H1 (cell line): ENCODE data around the gene PRKAR1B. TPM values are rescaled to one million over a fixed set of nuclear protein-coding genes. Genes with fewer than 3 reads are reported as not detected.

Source experiments
- CTCF ChIA-PET: fragments of 300-600 bp; sonication (Branson Sonifier 250); formaldehyde crosslinking; loops from one replicate; lab custom pipeline; 2021; ENCODE audit not compliant: partially characterized antibody; lab: Charles Lee
- POLR2A ChIA-PET: fragments of 300-600 bp; sonication (Branson Sonifier 250); formaldehyde crosslinking; loops from one replicate; lab custom pipeline; 2021; ENCODE audit warnings: inconsistent platforms; ENCODE audit not compliant: partially characterized antibody; lab: Charles Lee
- DNase-seq, 2 experiments: peaks; one replicate each; pipeline versions ENCODE4 v3.0.0 to v3.0.0-alpha.2; 2010 to 2022; ENCODE audit warnings: low spot score in 2 of 2, low read depth in 1 of 2, mixed read lengths in 1 of 2
- FAIRE-seq: peaks from 2 replicates; lab custom pipeline; 2011; peaks lifted over from hg19 to GRCh38; lab: Jason Lieb, UNC
- H2AFZ ChIP-seq: 2 replicates; pipeline ENCODE4 v1.8.1; 2012; ENCODE audit warnings: low read length, inconsistent platforms
- H2AK5ac ChIP-seq: 2 replicates; pipeline ENCODE4 v1.6.1; 2013; ENCODE audit warnings: low read depth, low read length
- H2BK120ac ChIP-seq: replicated peaks from 2 replicates; pipeline ENCODE3; 2013; ENCODE audit warnings: low read depth, low read length, inconsistent platforms
- H2BK12ac ChIP-seq: 2 replicates; pipeline ENCODE4 v1.6.1; 2013; ENCODE audit warnings: low read depth, low read length
- H2BK15ac ChIP-seq: 2 replicates; pipeline ENCODE4 v1.6.1; 2013; ENCODE audit warnings: low read length
- H2BK20ac ChIP-seq: 2 replicates; pipeline ENCODE4 v1.6.1; 2013; ENCODE audit warnings: low read length
- H2BK5ac ChIP-seq: 2 replicates; pipeline ENCODE4 v1.6.1; 2013; ENCODE audit warnings: low read depth, low read length
- H3K14ac ChIP-seq: 2 replicates; pipeline ENCODE4 v1.6.1; 2013; ENCODE audit warnings: inconsistent platforms; ENCODE audit not compliant: insufficient read length
- H3K18ac ChIP-seq: 2 replicates; pipeline ENCODE4 v1.6.1; 2013; ENCODE audit warnings: low read length; ENCODE audit errors: extremely low read depth
- H3K23ac ChIP-seq: 2 replicates; pipeline ENCODE4 v1.6.1; 2013; ENCODE audit warnings: inconsistent platforms; ENCODE audit not compliant: insufficient read length
- H3K23me2 ChIP-seq: 2 replicates; pipeline ENCODE4 v1.6.1; 2013; ENCODE audit warnings: low read depth, low read length
- H3K27ac ChIP-seq: 2 replicates; pipeline ENCODE4 v1.6.1; 2011; ENCODE audit warnings: low read depth, low read length, inconsistent platforms
- H3K27me3 ChIP-seq, 4 experiments: replicated peaks in 1 of 4; 1 replicate in 1 of 4; 2 replicates in 3 of 4; pipeline versions ENCODE4 v1.6.1 to v1.8.1; 2011 to 2013; ENCODE audit warnings: low read length in 3 of 4, mild to moderate bottlenecking in 3 of 4, inconsistent platforms in 2 of 4, mixed read lengths in 2 of 4, moderate library complexity in 1 of 4; ENCODE audit not compliant: control insufficient read depth in 3 of 4, insufficient read depth in 3 of 4; ENCODE audit errors: extremely low read depth in 1 of 4
- H3K36me3 ChIP-seq, 4 experiments: 2 replicates each; pipeline versions ENCODE4 v1.6.1 to v1.8.1; 2011 to 2013; ENCODE audit warnings: mild to moderate bottlenecking in 4 of 4, low read length in 3 of 4, moderate library complexity in 2 of 4, control low read depth in 1 of 4, inconsistent platforms in 1 of 4; ENCODE audit not compliant: insufficient read depth in 4 of 4, control insufficient read depth in 2 of 4
- H3K4ac ChIP-seq: replicated peaks from 2 replicates; pipeline ENCODE3; 2013; ENCODE audit warnings: low read length, low read depth, mixed read lengths, inconsistent platforms; ENCODE audit not compliant: insufficient read length
- H3K4me1 ChIP-seq, 4 experiments: replicated peaks in 1 of 4; 1 replicate in 1 of 4; 2 replicates in 3 of 4; pipeline versions ENCODE4 v1.6.1 to v1.8.1; 2011 to 2013; ENCODE audit warnings: low read length in 3 of 4, inconsistent platforms in 2 of 4, mixed read lengths in 1 of 4; ENCODE audit not compliant: insufficient read depth in 4 of 4, control insufficient read depth in 3 of 4
- H3K4me2 ChIP-seq, 2 experiments: 2 replicates each; pipeline versions ENCODE4 v1.6.1 to v1.8.1; 2011 to 2013; ENCODE audit warnings: low read depth in 2 of 2, low read length in 2 of 2, control low read depth in 1 of 2, inconsistent platforms in 1 of 2, mild to moderate bottlenecking in 1 of 2; ENCODE audit not compliant: insufficient read depth in 1 of 2
- H3K4me3 ChIP-seq, 4 experiments: fragments of 200-600, 300-600 bp in 1 of 4; sonication (generic), shearing (Covaris generic), sonication (Bioruptor Twin) in 1 of 4; 2 replicates each; pipeline versions ENCODE4 v1.5.1 to v1.8.1; 2011 to 2016; ENCODE audit warnings: low read length in 4 of 4, low read depth in 3 of 4, control low read depth in 2 of 4, inconsistent platforms in 2 of 4, mild to moderate bottlenecking in 2 of 4, mixed read lengths in 1 of 4, moderate library complexity in 1 of 4; ENCODE audit not compliant: insufficient read depth in 2 of 4; ENCODE audit errors: extremely low read depth in 1 of 4
- H3K56ac ChIP-seq: replicated peaks from 2 replicates; pipeline ENCODE3; 2013; ENCODE audit warnings: low read depth, mild to moderate bottlenecking, mixed read lengths, low read length, inconsistent platforms; ENCODE audit not compliant: insufficient read length
- H3K79me1 ChIP-seq: 2 replicates; pipeline ENCODE4 v1.6.1; 2013; ENCODE audit warnings: low read depth, low read length, control low read depth
- H3K79me2 ChIP-seq, 2 experiments: 2 replicates each; pipeline versions ENCODE4 v1.6.1 to v1.8.1; 2012 to 2013; ENCODE audit warnings: low read length in 2 of 2, mild to moderate bottlenecking in 2 of 2, inconsistent platforms in 1 of 2; ENCODE audit not compliant: insufficient read depth in 2 of 2, control insufficient read depth in 1 of 2
- H3K9ac ChIP-seq, 4 experiments: replicated peaks in 1 of 4; 1 replicate in 1 of 4; 2 replicates in 3 of 4; pipeline versions ENCODE4 v1.6.1 to v1.8.1; 2011 to 2013; ENCODE audit warnings: low read depth in 3 of 4, low read length in 3 of 4, control low read depth in 2 of 4, mild to moderate bottlenecking in 2 of 4, moderate library complexity in 2 of 4, inconsistent platforms in 1 of 4; ENCODE audit errors: extremely low read depth in 1 of 4
- H3K9me3 ChIP-seq, 2 experiments: 2 replicates each; pipeline versions ENCODE4 v1.6.1 to v1.8.1; 2012 to 2013; ENCODE audit warnings: mild to moderate bottlenecking in 2 of 2, moderate library complexity in 2 of 2, control low read depth in 1 of 2, inconsistent platforms in 1 of 2, low read depth in 1 of 2, low read length in 1 of 2, mixed read lengths in 1 of 2; ENCODE audit not compliant: insufficient read depth in 2 of 2
- H4K20me1 ChIP-seq, 2 experiments: replicated peaks in 1 of 2; 2 replicates each; pipeline versions ENCODE3 to v1.8.1; 2011 to 2013; ENCODE audit warnings: inconsistent platforms in 2 of 2, low read length in 2 of 2, mild to moderate bottlenecking in 1 of 2; ENCODE audit not compliant: insufficient read depth in 2 of 2, control insufficient read depth in 1 of 2
- H4K5ac ChIP-seq: 2 replicates; pipeline ENCODE4 v1.6.1; 2013; ENCODE audit warnings: low read length, low read depth, mixed read lengths, inconsistent platforms; ENCODE audit not compliant: insufficient read length
- H4K8ac ChIP-seq: 2 replicates; pipeline ENCODE4 v1.8.0; 2013; ENCODE audit warnings: mild to moderate bottlenecking, moderate library complexity, low read length, inconsistent platforms; ENCODE audit not compliant: insufficient read depth; ENCODE audit errors: extremely low read depth
- H4K91ac ChIP-seq: replicated peaks from 2 replicates; pipeline ENCODE3; 2013; ENCODE audit warnings: low read length, mixed read lengths, inconsistent platforms; ENCODE audit not compliant: insufficient read length
- BACH1 ChIP-seq: IDR thresholded peaks from 2 replicates; pipeline ENCODE4 v1.6.1; 2012; ENCODE audit warnings: low read length, improper control_type of control experiment
- CHD1 ChIP-seq: IDR thresholded peaks from 2 replicates; pipeline ENCODE4 v1.6.1; 2012; ENCODE audit warnings: low read depth, low read length, improper control_type of control experiment
- CTBP2 ChIP-seq: IDR thresholded peaks from 2 replicates; pipeline ENCODE4 v1.7.0; 2011; ENCODE audit warnings: borderline replicate concordance, mild to moderate bottlenecking, moderate library complexity, mixed read lengths, low read length; ENCODE audit not compliant: insufficient read depth, insufficient read length
- EZH2 ChIP-seq: fragments of 200-600 bp; sonication (generic); IDR thresholded peaks from 2 replicates; pipeline ENCODE4 v1.7.1; 2012; ENCODE audit warnings: low read depth, mild to moderate bottlenecking, moderate library complexity, low read length, inconsistent platforms; ENCODE audit not compliant: severe bottlenecking
- NRF1 ChIP-seq: IDR thresholded peaks from 2 replicates; pipeline ENCODE4 v1.6.1; 2011; ENCODE audit warnings: mild to moderate bottlenecking, low read depth, low read length, improper control_type of control experiment
- RBBP5 ChIP-seq: IDR thresholded peaks from 2 replicates; pipeline ENCODE4 v1.7.1; 2012; ENCODE audit warnings: low read depth, mild to moderate bottlenecking, inconsistent platforms, low read length, moderate library complexity, borderline replicate concordance
- RXRA ChIP-seq: IDR thresholded peaks from 2 replicates; pipeline ENCODE4 v1.6.1; 2011; ENCODE audit warnings: low read depth, mild to moderate bottlenecking, low read length, moderate library complexity; ENCODE audit not compliant: insufficient read depth
- SAP30 ChIP-seq: fragments of 300-600 bp; sonication (generic); IDR thresholded peaks from 2 replicates; pipeline ENCODE4 v1.7.1; 2012; ENCODE audit warnings: low read length, moderate library complexity, mild to moderate bottlenecking, inconsistent platforms; ENCODE audit not compliant: insufficient read depth, insufficient replicate concordance
- TBP ChIP-seq: IDR thresholded peaks from 2 replicates; pipeline ENCODE4 v1.6.1; 2011; ENCODE audit warnings: low read depth, low read length, improper control_type of control experiment
- WGBS, 2 experiments: shearing (Covaris generic) in 1 of 2; methylation state at CpG; one replicate each; pipeline versions ENCODE4 v1.1.6 to v1.1.7; 2013 to 2015; ENCODE audit warnings: low lambda C conversion rate in 2 of 2, mixed read lengths in 2 of 2, inconsistent platforms in 1 of 2, low coverage in 1 of 2, missing lambda C conversion rate in 1 of 2; ENCODE audit not compliant: insufficient replicate concordance in 2 of 2, insufficient coverage in 1 of 2, insufficient read length in 1 of 2; ENCODE audit errors: extremely low coverage in 1 of 2, missing lambda C conversion rate in 1 of 2; 5-methylcytosine and 5-hydroxymethylcytosine counted together
- polyA plus RNA-seq, 7 experiments: library from polyadenylated mRNA; depleted of rRNA in 3 of 7; stranded (reverse) in 5 of 7; unstranded in 2 of 7; fragments of >200 nt in 5 of 7; fragments of 200-250 nt in 2 of 7; gene quantifications; 1 replicate in 5 of 7; 2 replicates in 1 of 7; 4 replicates in 1 of 7; pipeline versions ENCODE4 v1.2.1 to v1.2.3, GENCODE V29; 2011 to 2013; ENCODE audit warnings: missing spikeins in 2 of 7, mixed read lengths in 2 of 7
- total RNA-seq: library from RNA; stranded (reverse); fragmentation: NEBNext Ultra II Directional; extraction: Animal tissue kit (Norgen Biotek cat#: 25700); gene quantifications from 2 replicates; pipeline ENCODE4 v1.2.1, GENCODE V29; 2021

PRKAR1B gene
- total and polyA plus RNA-seq, 2 of the 8 experiments (the other 6 are each of a cell fraction or from before 2014, with no cell fraction given): 12.3 to 55.7 TPM

- no peak overlapping the region for H2BK15ac ChIP-seq
- H3K18ac ChIP-seq: no peak overlapping the region
- H2AK5ac ChIP-seq: no peak overlapping the region
- no peak overlapping the region for H3K4me2 ChIP-seq
- peaks cover 0 to 2% of the 10 kb centered on the region in 2 experiments for H4K20me1 ChIP-seq
- peaks cover 0 to 35% (median 11%) of the 10 kb centered on the region in 4 experiments; a peak in 7 of 8 replicates for H3K36me3 ChIP-seq
- no peak overlapping the region for H3K14ac ChIP-seq
- FAIRE-seq (no peak), DNase-seq (no peak)
- no peak overlapping the region for H3K9ac ChIP-seq
- H3K9me3 ChIP-seq: peaks cover 25 to 35% of the 10 kb centered on the region in 2 experiments
- H2BK20ac ChIP-seq: no peak overlapping the region
- H4K8ac ChIP-seq: no peak overlapping the region; the same call in 1 of the 2 replicates
- ChIA-PET CTCF (no interaction called here), POLR2A (no interaction called here)
- no peak overlapping the region for H2AFZ ChIP-seq
- H3K79me1 ChIP-seq: peaks cover 17% of the 10 kb centered on the region
- H4K5ac ChIP-seq: no peak overlapping the region
- H3K23ac ChIP-seq: no peak overlapping the region
- no peak overlapping the region for H2BK12ac ChIP-seq
- no peak overlapping the region for H3K4me3 ChIP-seq
- H2BK5ac ChIP-seq: no peak overlapping the region
- H3K27me3 ChIP-seq: no peaks in the 10 kb centered on the region
- H3K27ac ChIP-seq: no peak overlapping the region
- no peak overlapping the region for H3K56ac ChIP-seq
- no peak overlapping the region for H4K91ac ChIP-seq
- TF ChIP-seq TBP: no peak
- TF ChIP-seq EZH2: no peak
- TF ChIP-seq BACH1: no peak
- no peak for TF ChIP-seq RBBP5
- no peak for TF ChIP-seq CTBP2
- no peak for TF ChIP-seq CHD1
- no peak for TF ChIP-seq SAP30
- TF ChIP-seq NRF1: no peak
- no peak for TF ChIP-seq RXRA
- WGBS, 2 experiments: 93% methylated on average over 9 of the region's 9 CpGs; no CpG with 5 or more reads in 1 of the 2 experiments
- H3K23me2 ChIP-seq: peaks cover 3% of the 10 kb centered on the region; the same call in 1 of the 2 replicates
- H3K4ac ChIP-seq: no peak overlapping the region
- H3K4me1 ChIP-seq: peaks cover 0 to 10% (median 4%) of the 10 kb centered on the region in 4 experiments; a peak in 5 of 7 replicates
- peaks cover 10 to 64% of the 10 kb centered on the region in 2 experiments for H3K79me2 ChIP-seq
- no peak overlapping the region for H2BK120ac ChIP-seq
Observed at GRCh38 chr7:723541-723940, 3.5 kb downstream of the PRKAR1B start.
